H1 (cell line): Measurements from ENCODE around the gene TAF4. TPM values are rescaled to one million over a fixed set of nuclear protein-coding genes. Genes with fewer than 3 reads are reported as not detected.

Experiments
- SAP30 ChIP-seq: fragments of 300-600 bp; sonication (generic); IDR thresholded peaks from 2 replicates; pipeline ENCODE4 v1.7.1; 2012; ENCODE audit warnings: low read length, moderate library complexity, mild to moderate bottlenecking, inconsistent platforms; ENCODE audit not compliant: insufficient read depth, insufficient replicate concordance
- polyA plus RNA-seq, 7 experiments: library from polyadenylated mRNA; depleted of rRNA in 3 of 7; stranded (reverse) in 5 of 7; unstranded in 2 of 7; fragments of >200 nt in 5 of 7; fragments of 200-250 nt in 2 of 7; gene quantifications; 1 replicate in 5 of 7; 2 replicates in 1 of 7; 4 replicates in 1 of 7; pipeline versions ENCODE4 v1.2.1 to v1.2.3, GENCODE V29; 2011 to 2013; ENCODE audit warnings: missing spikeins in 2 of 7, mixed read lengths in 2 of 7
- total RNA-seq: library from RNA; stranded (reverse); fragmentation: NEBNext Ultra II Directional; extraction: Animal tissue kit (Norgen Biotek cat#: 25700); gene quantifications from 2 replicates; pipeline ENCODE4 v1.2.1, GENCODE V29; 2021

Gene TAF4
- total and polyA plus RNA-seq, 2 of the 8 experiments (the other 6 are each of a cell fraction or from before 2014, with no cell fraction given) = 16.0 to 30.1 TPM

- TF ChIP-seq SAP30 = no peak
Observed at GRCh38 chr20:61933481-61933950, 132.2 kb downstream of the TAF4 start (continued).
